Nephron (organoid): ENCODE data around the gene KMT2C.
"Not testable (repeated sequence)": the region's sequence is repeated elsewhere in the genome, so short reads cannot be mapped to it uniquely, and the experiment has no call there.

ENCODE experiments used
- H3K27ac Mint-ChIP-seq, 3 experiments: 2 replicates each; pipeline ENCODE4 v1.8.0; 2020; ENCODE audit warnings: mixed read lengths in 3 of 3, mild to moderate bottlenecking in 2 of 3, moderate library complexity in 1 of 3
- H3K27me3 Mint-ChIP-seq: 2 replicates; pipeline ENCODE4 v1.8.0; 2021; ENCODE audit warnings: low read depth, mild to moderate bottlenecking, moderate library complexity, mixed read lengths
- H3K36me3 Mint-ChIP-seq: 2 replicates; pipeline ENCODE4 v1.8.0; 2020; ENCODE audit warnings: low read depth, mixed read lengths
- H3K4me1 Mint-ChIP-seq: 2 replicates; pipeline ENCODE4 v1.8.0; 2020; ENCODE audit warnings: mixed read lengths
- H3K4me3 Mint-ChIP-seq, 3 experiments: 2 replicates each; pipeline ENCODE4 v1.8.0; 2020; ENCODE audit warnings: mild to moderate bottlenecking in 3 of 3, mixed read lengths in 3 of 3, moderate library complexity in 2 of 3
- H3K9me3 Mint-ChIP-seq: 2 replicates; pipeline ENCODE4 v1.8.0; 2020; ENCODE audit warnings: mixed read lengths
- CTCF ChIP-seq, 3 experiments: fragments of 200-600 bp; sonication (generic); IDR thresholded peaks; one replicate each; pipeline ENCODE4 v1.5.0; 2021; ENCODE audit warnings: antibody characterized with exemption in 3 of 3; ENCODE audit not compliant: unreplicated experiment in 3 of 3

KMT2C gene

GRCh38 chr7:152234421-152234820, 201.4 kb downstream of the KMT2C start:
- H3K36me3 Mint-ChIP-seq = peaks cover 51% of the 10 kb centered on the region
- H3K27me3 Mint-ChIP-seq, H3K27ac Mint-ChIP-seq, H3K4me1 Mint-ChIP-seq, H3K9me3 Mint-ChIP-seq, H3K4me3 Mint-ChIP-seq: not testable (repeated sequence)

DNA sequence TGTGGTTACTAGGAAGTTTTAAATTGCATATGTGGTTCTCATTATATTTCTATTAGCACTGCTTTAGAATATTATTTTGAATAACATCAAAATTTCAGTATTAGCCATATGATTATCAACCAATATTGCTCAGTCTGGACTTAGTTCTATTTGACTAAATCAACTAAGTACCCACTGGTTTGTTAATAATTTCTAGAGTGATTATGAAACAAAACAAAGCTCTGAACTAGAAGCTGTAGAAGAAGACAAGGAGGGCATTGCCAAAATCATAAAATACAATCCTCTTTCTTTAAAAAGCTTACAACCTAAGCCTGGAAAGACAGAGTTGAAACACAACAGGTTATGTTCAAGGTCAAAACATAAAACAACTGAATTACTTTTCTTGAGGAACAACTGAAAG, 204.7 kb downstream of the KMT2C start:
- no peak for TF ChIP-seq CTCF (IDR thresholded peaks at IDR 0.05; ENCODE audit: unreplicated experiment in 3 of 3)
- H3K27me3 Mint-ChIP-seq = no peaks in the 10 kb centered on the region
- H3K27ac Mint-ChIP-seq = no peak overlapping the region
- H3K4me1 Mint-ChIP-seq = no peaks in the 10 kb centered on the region
- H3K4me3 Mint-ChIP-seq = no peak overlapping the region
- H3K9me3 Mint-ChIP-seq = no peaks in the 10 kb centered on the region
- H3K36me3 Mint-ChIP-seq = peaks cover 62% of the 10 kb centered on the region

DNA sequence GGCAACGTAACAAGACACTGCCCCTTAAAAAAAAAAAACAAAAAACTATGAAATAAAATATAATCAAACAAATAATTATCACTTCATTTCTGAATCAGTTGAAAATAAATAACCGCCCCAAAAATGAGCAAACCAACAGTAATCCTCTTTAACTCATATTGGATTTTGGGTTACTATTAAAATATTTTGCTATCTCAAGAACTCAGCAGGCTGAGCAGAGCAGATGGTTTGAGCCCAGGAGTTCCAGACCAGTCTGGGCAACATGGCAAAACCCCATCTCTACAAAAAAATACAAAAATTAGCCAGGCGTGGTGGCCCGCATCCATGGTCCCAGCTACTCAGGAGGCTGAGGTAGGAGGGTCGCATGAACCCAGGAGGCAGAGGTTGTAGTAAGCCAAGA, 216.2 kb downstream of the KMT2C start:
- not testable (repeated sequence) for H3K27ac Mint-ChIP-seq, H3K4me1 Mint-ChIP-seq, H3K9me3 Mint-ChIP-seq, H3K27me3 Mint-ChIP-seq, H3K4me3 Mint-ChIP-seq
- H3K36me3 Mint-ChIP-seq = peaks cover 60% of the 10 kb centered on the region

DNA sequence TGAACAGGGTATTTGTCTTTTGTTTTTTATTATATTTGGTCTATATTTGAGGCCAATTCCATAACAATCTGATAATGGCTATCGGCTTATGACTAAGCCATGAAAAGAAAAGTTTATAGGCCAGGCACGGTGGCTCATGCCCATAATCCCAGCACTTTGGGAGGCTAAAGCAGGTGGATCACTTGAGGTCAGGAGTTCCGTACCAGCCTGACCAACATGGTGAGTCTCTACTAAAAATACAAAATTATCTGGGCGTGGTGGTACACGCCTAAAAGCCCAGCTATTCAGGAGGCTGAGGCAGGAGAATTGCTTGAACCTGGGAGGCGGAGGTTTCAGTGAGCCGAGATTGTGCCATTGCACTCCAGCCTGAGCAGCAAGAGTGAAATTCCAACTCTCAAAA, 227.0 kb downstream of the KMT2C start:
- H3K27ac Mint-ChIP-seq, H3K4me1 Mint-ChIP-seq, H3K4me3 Mint-ChIP-seq, H3K27me3 Mint-ChIP-seq: not testable (repeated sequence)
- Mint-ChIP-seq H3K9me3 (peaks cover 11% of the 10 kb centered on the region), H3K36me3 (peaks cover 58% of the 10 kb centered on the region)

GRCh38 chr7:152204417-152204816, 231.4 kb downstream of the KMT2C start:
- H3K4me3 Mint-ChIP-seq, H3K27ac Mint-ChIP-seq, H3K9me3 Mint-ChIP-seq, H3K27me3 Mint-ChIP-seq, H3K4me1 Mint-ChIP-seq: not testable (repeated sequence)
- peaks cover 42% of the 10 kb centered on the region for H3K36me3 Mint-ChIP-seq

DNA sequence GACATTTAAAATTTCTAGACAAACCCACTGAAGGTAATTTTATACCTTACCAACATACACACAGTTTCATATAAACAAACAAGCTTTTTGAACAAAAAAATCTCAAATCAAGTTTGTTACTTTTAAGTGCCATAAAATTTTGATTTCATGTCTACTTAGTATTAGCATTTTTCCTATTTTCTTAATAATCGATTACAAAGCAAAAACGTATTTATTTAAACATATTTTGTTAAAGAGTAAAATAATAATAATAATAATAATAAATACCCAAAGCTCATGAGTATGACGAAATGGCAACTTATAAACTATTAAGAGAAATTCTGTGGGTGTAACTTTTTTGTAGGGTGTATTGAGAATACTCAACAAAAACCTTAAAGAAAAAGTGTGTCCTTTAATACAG, 232.7 kb downstream of the KMT2C start:
- H3K27ac Mint-ChIP-seq = no peak overlapping the region
- no peak for TF ChIP-seq CTCF (IDR thresholded peaks at IDR 0.05; ENCODE audit: unreplicated experiment in 3 of 3)

DNA sequence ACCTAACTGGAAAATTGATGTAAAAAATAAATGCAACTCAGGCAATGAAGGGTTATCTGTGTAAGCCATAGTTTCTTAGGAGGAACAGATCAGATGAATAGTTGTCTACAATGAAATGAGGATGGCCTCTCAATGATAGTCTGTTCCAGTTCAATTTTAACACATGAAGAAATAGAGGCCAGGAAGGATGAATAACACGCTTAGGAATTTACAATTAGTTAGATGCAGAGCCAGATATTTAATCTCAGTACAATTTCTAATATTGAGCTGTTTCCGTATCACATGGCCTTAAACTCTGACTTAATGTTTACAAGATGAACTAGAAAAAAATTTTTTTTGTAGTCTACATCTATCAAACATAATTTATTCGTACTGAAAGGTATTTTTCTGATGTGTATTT, 233.7 kb downstream of the KMT2C start:
- TF ChIP-seq CTCF (IDR thresholded peaks at IDR 0.05; ENCODE audit: unreplicated experiment in 3 of 3) = no peak
- Mint-ChIP-seq H3K4me1 (no peaks in the 10 kb centered on the region), H3K4me3 (no peak overlapping the region), H3K36me3 (peaks cover 52% of the 10 kb centered on the region), H3K9me3 (no peaks in the 10 kb centered on the region), H3K27me3 (no peaks in the 10 kb centered on the region), H3K27ac (no peak overlapping the region)

More for the DNA sequence above, 232.7 kb downstream of the KMT2C start:
- no peaks in the 10 kb centered on the region for H3K9me3 Mint-ChIP-seq
- H3K4me3 Mint-ChIP-seq = no peak overlapping the region
- no peaks in the 10 kb centered on the region for H3K4me1 Mint-ChIP-seq
- no peaks in the 10 kb centered on the region for H3K27me3 Mint-ChIP-seq
- H3K36me3 Mint-ChIP-seq = peaks cover 49% of the 10 kb centered on the region

DNA sequence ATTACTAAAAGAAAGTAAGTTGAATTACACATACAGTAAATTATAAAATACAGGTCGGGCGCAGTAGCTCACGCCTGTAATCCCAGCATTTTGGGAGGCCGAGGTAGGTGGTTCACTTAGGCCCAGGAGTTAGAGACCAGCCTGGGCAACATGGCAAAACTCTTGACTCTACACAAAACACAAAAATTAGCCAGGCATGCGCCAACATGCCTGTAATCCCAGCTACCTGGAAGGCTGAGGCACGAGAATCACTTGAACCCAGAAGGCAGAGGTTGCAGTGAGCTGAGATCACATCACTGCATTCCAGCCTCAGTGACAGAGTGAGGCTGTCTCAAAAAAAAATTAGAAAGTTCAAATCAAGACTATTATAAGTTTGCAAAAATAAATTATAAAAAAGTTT, 235.4 kb downstream of the KMT2C start:
- Mint-ChIP-seq H3K9me3 (no peaks in the 10 kb centered on the region), H3K36me3 (peaks cover 55% of the 10 kb centered on the region)
- TF ChIP-seq CTCF (IDR thresholded peaks at IDR 0.05; ENCODE audit: unreplicated experiment in 3 of 3) = no peak

More for the DNA sequence above, 235.4 kb downstream of the KMT2C start:
- Mint-ChIP-seq H3K4me3 (no peak overlapping the region), H3K27ac (no peak overlapping the region), H3K4me1 (no peaks in the 10 kb centered on the region), H3K27me3 (no peaks in the 10 kb centered on the region)
